Neuronal stem cell (in vitro differentiated cells): Measurements from ENCODE around the gene HOXB7.

ENCODE experiments used
- DNase-seq: peaks from one replicate; pipeline ENCODE4 v3.0.0-alpha.2; 2013; ENCODE audit warnings: low spot score
- H2AFZ ChIP-seq: one replicate; pipeline ENCODE4 v1.6.1; 2013; ENCODE audit warnings: mild to moderate bottlenecking, low read length, inconsistent platforms
- H2AK5ac ChIP-seq: 2 replicates; pipeline ENCODE4 v1.6.1; 2013; ENCODE audit warnings: low read depth, mild to moderate bottlenecking, inconsistent platforms, low read length, moderate library complexity, mixed read lengths
- H2BK120ac ChIP-seq: 2 replicates; pipeline ENCODE4 v1.6.1; 2013; ENCODE audit warnings: low read depth, mild to moderate bottlenecking, inconsistent platforms, low read length, moderate library complexity, mixed read lengths
- H2BK12ac ChIP-seq: one replicate; pipeline ENCODE4 v1.6.1; 2013; ENCODE audit warnings: low read length, inconsistent platforms
- H2BK15ac ChIP-seq: 2 replicates; pipeline ENCODE4 v1.6.1; 2013; ENCODE audit warnings: mild to moderate bottlenecking, low read length, inconsistent platforms, mixed read lengths
- H2BK5ac ChIP-seq: one replicate; pipeline ENCODE4 v1.6.1; 2013; ENCODE audit warnings: inconsistent platforms, mild to moderate bottlenecking, low read length, moderate library complexity
- H3K14ac ChIP-seq: one replicate; pipeline ENCODE4 v1.6.1; 2013; ENCODE audit warnings: low read length, inconsistent platforms
- H3K18ac ChIP-seq: 2 replicates; pipeline ENCODE4 v1.6.1; 2013; ENCODE audit warnings: low read length, inconsistent platforms
- H3K23ac ChIP-seq: 2 replicates; pipeline ENCODE4 v1.6.1; 2013; ENCODE audit warnings: low read depth, mild to moderate bottlenecking, mixed read lengths, low read length, inconsistent platforms; ENCODE audit not compliant: poor library complexity
- H3K27ac ChIP-seq: replicated peaks from 3 replicates; pipeline ENCODE4 v1.5.1; 2013; ENCODE audit warnings: low read length, inconsistent platforms
- H3K27me3 ChIP-seq, 3 experiments: 2 replicates each; pipeline ENCODE4 v1.6.1; 2013; ENCODE audit warnings: low read length in 3 of 3, mild to moderate bottlenecking in 2 of 3, inconsistent platforms in 1 of 3, low read depth in 1 of 3, mixed read lengths in 1 of 3, moderate library complexity in 1 of 3; ENCODE audit not compliant: control insufficient read depth in 3 of 3, insufficient read depth in 3 of 3
- H3K36me3 ChIP-seq, 2 donors: replicated peaks in 1 of 2; 2 replicates each; pipeline ENCODE4 v1.6.1; 2013; ENCODE audit warnings: low read length in 2 of 2; ENCODE audit not compliant: control insufficient read depth in 2 of 2, insufficient read depth in 2 of 2
- H3K4ac ChIP-seq: 2 replicates; pipeline ENCODE4 v1.6.1; 2013; ENCODE audit warnings: inconsistent platforms, mild to moderate bottlenecking, low read length, moderate library complexity
- H3K4me1 ChIP-seq, 2 donors: 1 replicate in 1 of 2; 2 replicates in 1 of 2; pipeline ENCODE4 v1.6.1; 2013; ENCODE audit warnings: low read length in 2 of 2, low read depth in 1 of 2; ENCODE audit not compliant: control insufficient read depth in 2 of 2, insufficient read depth in 1 of 2
- H3K4me2 ChIP-seq: one replicate; pipeline ENCODE4 v1.6.1; 2013; ENCODE audit warnings: mild to moderate bottlenecking, low read length, inconsistent platforms; ENCODE audit not compliant: insufficient read depth, poor library complexity, severe bottlenecking
- H3K4me3 ChIP-seq, 2 donors: 2 replicates each; pipeline ENCODE4 v1.5.1; 2013; ENCODE audit warnings: low read length in 2 of 2, mild to moderate bottlenecking in 2 of 2, inconsistent platforms in 1 of 2, moderate library complexity in 1 of 2
- H3K79me1 ChIP-seq: one replicate; pipeline ENCODE4 v1.6.1; 2013; ENCODE audit warnings: low read depth, mild to moderate bottlenecking, inconsistent platforms, low read length, moderate library complexity
- H3K9ac ChIP-seq: one replicate; pipeline ENCODE4 v1.6.1; 2013; ENCODE audit warnings: mild to moderate bottlenecking, low read depth, low read length, inconsistent platforms; ENCODE audit not compliant: poor library complexity
- H3K9me3 ChIP-seq, 2 donors: replicated peaks in 1 of 2; 2 replicates each; pipeline versions ENCODE3 to v1.6.1; 2013; ENCODE audit warnings: low read length in 2 of 2, mild to moderate bottlenecking in 2 of 2, inconsistent platforms in 1 of 2, low read depth in 1 of 2, mixed read lengths in 1 of 2, moderate library complexity in 1 of 2; ENCODE audit not compliant: control insufficient read depth in 2 of 2, insufficient read depth in 1 of 2
- H4K8ac ChIP-seq: one replicate; pipeline ENCODE4 v1.6.1; 2013; ENCODE audit warnings: low read depth, mild to moderate bottlenecking, inconsistent platforms, low read length, moderate library complexity
- H4K91ac ChIP-seq: one replicate; pipeline ENCODE4 v1.6.1; 2013; ENCODE audit warnings: low read length, low read depth, mild to moderate bottlenecking, inconsistent platforms; ENCODE audit not compliant: poor library complexity
- WGBS, 2 donors: extraction: QIAGEN DNeasy Blood & Tissue Kit; methylation state at CpG; one replicate each; pipeline ENCODE4 v1.1.7; 2013; ENCODE audit warnings: missing lambda C conversion rate in 2 of 2, mixed read lengths in 1 of 2; ENCODE audit not compliant: insufficient read length in 2 of 2, insufficient replicate concordance in 1 of 2; ENCODE audit errors: extremely low coverage in 2 of 2; 5-methylcytosine and 5-hydroxymethylcytosine counted together

HOXB7 gene

GRCh38 chr17:48626245-48627117, 15.7 kb upstream of the HOXB7 start, which contains the start of gene HOXB9:
Gene HOXB9 (minus strand): TSS chr17:48626358. CDS start chr17:48626269, 89 bp downstream.
- peaks cover 0 to 7% of the 10 kb centered on the region in 2 donors for H3K9me3 ChIP-seq
- no peak within 1 kb of the TSS for H3K27ac ChIP-seq
- peak within 1 kb of the TSS; percentile 82 for H2AFZ ChIP-seq
- peaks cover 0 to 4% of the 10 kb centered on the region in 2 donors for H3K4me1 ChIP-seq
- peak within 1 kb of the TSS; percentile 63 for H3K23ac ChIP-seq
- no peak within 1 kb of the TSS for H2BK120ac ChIP-seq
- peaks cover 53 to 100% (median 99%) of the 10 kb centered on the region in 3 experiments for H3K27me3 ChIP-seq
- H3K4me3 ChIP-seq: peak within 1 kb of the TSS in 1 of 2 donors; percentile 21
- no peaks in the 10 kb centered on the region for H3K36me3 ChIP-seq
- WGBS, 2 donors: no CpG with 5 or more reads among the region's 50 CpGs
- no peak within 1 kb of the TSS for H2BK12ac ChIP-seq
- DNase-seq: no peak
- H3K9ac ChIP-seq: no peak within 1 kb of the TSS
- H3K14ac ChIP-seq: no peak within 1 kb of the TSS
- H2AK5ac ChIP-seq: no peak within 1 kb of the TSS
- H2BK15ac ChIP-seq: no peak within 1 kb of the TSS
- no peak within 1 kb of the TSS for H4K8ac ChIP-seq
- no peak within 1 kb of the TSS for H2BK5ac ChIP-seq
- H3K4ac ChIP-seq: no peak within 1 kb of the TSS
- no peaks in the 10 kb centered on the region for H3K79me1 ChIP-seq
- H4K91ac ChIP-seq: no peak within 1 kb of the TSS
- H3K4me2 ChIP-seq: no peak within 1 kb of the TSS
- no peak within 1 kb of the TSS for H3K18ac ChIP-seq

- H3K4me1 ChIP-seq: peaks cover 0 to 4% of the 10 kb centered on the region in 2 donors
- no peak overlapping the region for H3K4me2 ChIP-seq
- H3K23ac ChIP-seq: peak overlapping the region; percentile 23
- H3K4ac ChIP-seq: no peak overlapping the region
- H2AFZ ChIP-seq: peak overlapping the region; percentile 82
- no peak overlapping the region for H4K91ac ChIP-seq
- no peak overlapping the region for H4K8ac ChIP-seq
- H3K9ac ChIP-seq: no peak overlapping the region
- H2AK5ac ChIP-seq: no peak overlapping the region
- no peak overlapping the region for H3K27ac ChIP-seq
- H3K14ac ChIP-seq: no peak overlapping the region
- H2BK5ac ChIP-seq: no peak overlapping the region
- peak overlapping the region in 1 of 2 donors; percentile 21 for H3K4me3 ChIP-seq
- H3K9me3 ChIP-seq: peaks cover 0 to 9% of the 10 kb centered on the region in 2 donors
- peaks cover 58 to 100% (median 99%) of the 10 kb centered on the region in 3 experiments for H3K27me3 ChIP-seq
- H3K18ac ChIP-seq: no peak overlapping the region
- DNase-seq: no peak
- no peak overlapping the region for H2BK12ac ChIP-seq
- H3K79me1 ChIP-seq: no peaks in the 10 kb centered on the region
- H2BK120ac ChIP-seq: no peak overlapping the region
- H3K36me3 ChIP-seq: no peaks in the 10 kb centered on the region
- no peak overlapping the region for H2BK15ac ChIP-seq
- WGBS, 2 donors: no CpG with 5 or more reads among the region's 69 CpGs
These were observed 14.9 kb upstream of the HOXB7 start for GRCh38 chr17:48625495-48626244.

GRCh38 chr17:48624544-48625494, 14.0 kb upstream of the HOXB7 start:
- no peak overlapping the region for H3K14ac ChIP-seq
- H3K36me3 ChIP-seq: no peaks in the 10 kb centered on the region
- H4K91ac ChIP-seq: no peak overlapping the region
- DNase-seq: no peak
- peak overlapping the region; percentile 63 for H3K23ac ChIP-seq
- H3K9ac ChIP-seq: no peak overlapping the region
- no peaks in the 10 kb centered on the region for H3K79me1 ChIP-seq
- H4K8ac ChIP-seq: no peak overlapping the region
- no peak overlapping the region for H2BK120ac ChIP-seq
- no peak overlapping the region for H2BK12ac ChIP-seq
- no peak overlapping the region for H3K4me2 ChIP-seq
- peaks cover 0 to 9% of the 10 kb centered on the region in 2 donors for H3K9me3 ChIP-seq
- H3K27ac ChIP-seq: no peak overlapping the region
- no peak overlapping the region for H3K4me3 ChIP-seq
- peaks cover 63 to 100% (median 99%) of the 10 kb centered on the region in 3 experiments for H3K27me3 ChIP-seq
- no peak overlapping the region for H2BK15ac ChIP-seq
- no peak overlapping the region for H3K18ac ChIP-seq
- no CpG with 5 or more reads among the region's 66 CpGs for WGBS, 2 donors
- H3K4ac ChIP-seq: no peak overlapping the region
- H3K4me1 ChIP-seq: peaks cover 0 to 4% of the 10 kb centered on the region in 2 donors
- no peak overlapping the region for H2BK5ac ChIP-seq
- peak overlapping the region; percentile 82 for H2AFZ ChIP-seq
- H2AK5ac ChIP-seq: no peak overlapping the region
